Left kidney (tissue), 2 donors: Measurements from ENCODE around the gene CEP131. TPM values are rescaled to one million over a fixed set of nuclear protein-coding genes. Genes with fewer than 3 reads are reported as not detected.
A peak's percentile ranks its signal among the peaks of the same experiment; 100 is the strongest.
"Not testable (repeated sequence)": the region's sequence is repeated elsewhere in the genome, so short reads cannot be mapped to it uniquely, and the experiment has no call there.

ENCODE experiments used
- DNase-seq: peaks from one replicate; pipeline ENCODE4 v3.0.0-alpha.2; 2013
- polyA plus RNA-seq: library from polyadenylated mRNA; unstranded; fragments of 120-200 nt; gene quantifications from one replicate; pipeline ENCODE4 v1.2.1, GENCODE V29; 2013; ENCODE audit not compliant: insufficient read length

CEP131 gene
- polyA plus RNA-seq, 1 donor, result 15.7 TPM

- DNase-seq, result peak; percentile 100
Measured at GRCh38 chr17:81238815-81239713, 16.3 kb upstream of the CEP131 start, which contains the start of the genes NDUFAF8 and TEPSIN. NDUFAF8 (plus strand) TSS chr17:81239318; CDS start chr17:81239364, 46 bp downstream. TEPSIN (minus strand) TSS chr17:81239055; CDS start chr17:81239033, 22 bp downstream.

GRCh38 chr17:81238490-81238814 lies 15.7 kb upstream of the CEP131 start:
- DNase-seq, result no peak

- no peak for DNase-seq
Measured at GRCh38 chr17:81237591-81238489, 15.1 kb upstream of the CEP131 start.

DNA sequence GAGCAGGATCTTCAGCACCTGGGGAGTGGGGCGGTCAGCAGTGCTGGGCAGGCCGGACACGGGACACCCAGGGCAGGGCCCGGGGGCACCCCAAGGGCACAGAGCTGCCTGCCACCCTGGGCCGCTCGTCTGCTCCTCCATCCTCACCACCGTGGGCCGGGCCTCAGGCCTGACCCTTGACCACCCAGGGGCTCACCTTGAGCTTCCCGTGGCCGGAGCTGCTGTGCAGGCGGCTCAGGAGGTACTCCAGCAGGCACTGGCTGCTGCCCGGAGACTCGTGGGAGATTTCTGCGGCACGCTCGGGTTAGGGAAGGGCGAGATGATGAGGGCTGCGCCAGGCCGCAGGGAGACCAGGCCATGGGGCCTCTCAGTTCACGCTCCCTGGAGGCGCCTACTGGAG lies 14.0 kb upstream of the CEP131 start:
- no peak for DNase-seq

DNA sequence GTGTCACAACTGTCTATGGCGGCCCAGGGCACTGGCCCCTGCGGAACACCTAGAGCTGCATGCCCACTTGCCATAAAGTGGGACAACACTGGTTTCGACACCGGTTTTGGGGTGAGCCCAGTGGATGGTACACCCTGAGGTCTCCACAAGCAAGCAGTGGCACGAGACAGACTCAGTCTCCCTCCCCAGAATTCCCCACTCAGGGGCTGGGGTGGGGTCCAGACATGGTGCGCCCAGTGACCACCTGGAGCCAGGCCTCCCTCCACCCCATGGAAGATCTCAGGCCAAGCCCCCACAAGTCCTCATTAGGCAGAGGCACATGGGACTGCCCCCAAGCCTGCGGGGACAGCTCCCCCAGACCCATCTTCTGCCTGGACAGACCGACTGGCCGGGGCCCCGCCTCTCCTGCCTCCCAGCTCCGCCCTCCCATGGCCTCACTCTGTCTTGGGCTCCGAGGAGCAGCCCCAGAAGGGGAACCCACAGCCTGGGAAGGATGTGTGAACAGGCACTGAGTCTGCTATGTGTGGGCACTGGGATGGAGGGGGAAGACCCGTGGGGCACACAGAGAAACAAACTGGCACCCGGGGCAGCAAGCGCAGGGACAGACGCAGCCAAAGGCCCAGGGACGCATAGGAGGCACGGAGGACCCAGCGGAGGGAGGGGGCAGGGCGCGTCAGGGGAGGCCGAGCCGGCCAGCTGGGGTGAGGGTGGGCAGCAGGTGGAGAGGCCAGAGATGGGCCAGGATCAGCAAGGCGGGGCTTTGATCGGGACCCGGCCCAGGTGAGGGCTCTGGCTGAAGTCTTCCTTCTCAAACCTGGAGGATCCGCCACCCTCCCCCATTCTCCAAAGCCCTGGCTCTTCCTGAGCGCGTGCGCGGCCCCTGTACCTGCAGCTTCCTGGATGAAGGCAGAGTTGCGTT lies 13.3 kb upstream of the CEP131 start:
- no peak for DNase-seq

- no peak for DNase-seq
Measured at GRCh38 chr17:81234940-81235821, 12.4 kb upstream of the CEP131 start.

GRCh38 chr17:81234506-81234855 lies 11.7 kb upstream of the CEP131 start:
- no peak for DNase-seq

- DNase-seq, result no peak
Measured at GRCh38 chr17:81233811-81234505, 11.2 kb upstream of the CEP131 start.

GRCh38 chr17:81233316-81233715 lies 10.6 kb upstream of the CEP131 start:
- no peak for DNase-seq

DNA sequence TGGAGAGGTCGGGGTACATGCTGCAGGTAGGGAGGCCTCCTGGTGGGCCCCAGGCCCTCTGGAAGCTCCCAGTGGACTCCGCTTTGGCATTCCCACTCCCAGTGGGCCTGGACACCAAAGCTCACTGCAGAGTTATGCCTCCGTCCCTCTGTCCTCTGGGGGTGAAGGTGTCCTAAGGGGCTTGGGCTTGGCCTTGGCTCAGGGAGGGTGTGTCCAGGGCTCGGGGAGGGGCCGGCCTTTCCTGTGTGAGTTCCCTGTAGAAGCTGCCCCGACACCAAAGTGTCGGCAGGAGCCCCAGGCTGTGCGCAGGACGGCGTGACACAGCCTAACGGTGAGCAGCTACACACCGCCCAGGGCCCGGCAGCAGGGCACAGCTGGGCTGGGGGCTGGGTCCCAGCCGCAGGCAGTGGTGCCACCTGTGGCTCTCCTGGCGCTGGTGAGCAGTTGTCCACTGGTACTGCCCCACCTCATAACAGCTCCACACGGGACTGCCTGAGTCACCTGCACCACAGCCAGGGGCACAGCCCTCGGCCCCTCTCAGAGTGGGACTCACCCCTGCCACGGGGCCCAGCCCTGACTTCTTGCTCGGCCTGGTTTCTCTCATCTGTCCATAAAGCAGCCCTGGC lies 10.0 kb upstream of the CEP131 start:
- DNase-seq, result no peak

DNA sequence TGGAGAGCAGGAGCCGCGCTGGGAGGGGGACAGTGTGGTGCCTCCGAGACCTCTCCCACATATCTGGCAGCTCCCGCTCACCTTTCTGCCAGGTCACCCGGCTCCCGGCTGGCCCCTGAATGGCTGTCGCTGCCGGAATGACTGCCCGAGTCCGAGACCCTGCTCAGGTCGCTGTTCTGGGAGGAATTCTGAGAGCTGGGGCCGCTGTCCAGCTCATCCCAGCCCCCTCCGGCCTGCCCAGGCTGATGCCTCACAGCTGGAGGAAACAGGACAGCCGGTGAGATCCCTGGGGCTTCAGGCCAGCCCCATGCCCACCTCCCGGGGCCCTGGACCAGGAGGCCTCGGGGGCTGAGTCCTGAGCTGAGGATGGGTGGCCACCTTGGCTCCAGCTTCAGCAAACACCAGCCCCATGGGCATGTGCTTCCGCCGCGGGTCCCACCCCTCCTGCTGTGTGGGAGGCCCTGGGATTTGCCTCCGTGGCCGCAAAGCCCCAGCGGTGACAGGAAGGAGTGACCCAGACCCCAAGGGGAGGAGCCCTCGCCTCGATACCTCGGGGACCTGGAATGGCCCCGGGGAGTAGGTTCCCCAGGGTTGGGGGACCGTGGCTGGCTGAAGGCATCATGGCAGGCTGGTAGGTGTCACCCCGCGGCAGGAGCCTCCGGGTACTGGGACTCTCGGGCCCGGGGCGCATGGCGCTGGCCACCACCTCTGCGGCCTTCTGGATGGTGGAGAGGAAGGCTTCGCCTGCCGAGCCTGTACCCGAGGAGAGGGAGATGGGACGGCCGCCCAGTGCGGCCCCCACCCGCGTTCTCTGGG lies 9.2 kb upstream of the CEP131 start:
- no peak for DNase-seq

DNA sequence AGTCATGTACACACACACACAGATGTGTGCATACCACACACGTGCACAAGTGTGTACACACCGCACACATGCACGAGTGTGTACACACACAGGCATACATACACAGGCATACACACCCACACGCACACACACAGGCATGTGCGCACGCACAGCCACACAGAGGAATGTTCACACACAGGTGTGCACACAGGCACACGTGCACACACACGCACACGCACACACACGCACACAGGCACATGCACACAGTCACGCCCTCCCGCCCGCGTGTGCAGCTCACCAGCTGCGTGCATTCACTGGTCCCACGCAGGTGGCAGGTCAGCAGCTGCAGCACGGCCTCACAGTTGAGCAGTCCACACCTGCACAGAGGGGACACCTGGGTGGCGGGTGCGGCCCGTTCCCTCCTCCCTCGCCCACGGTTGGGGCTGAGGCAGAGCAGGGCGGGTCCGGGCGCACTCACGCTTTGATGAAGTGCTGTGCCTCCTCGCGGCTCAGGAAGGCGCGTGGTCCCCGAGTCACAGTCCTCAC lies 8.4 kb upstream of the CEP131 start:
- DNase-seq, result no peak

DNA sequence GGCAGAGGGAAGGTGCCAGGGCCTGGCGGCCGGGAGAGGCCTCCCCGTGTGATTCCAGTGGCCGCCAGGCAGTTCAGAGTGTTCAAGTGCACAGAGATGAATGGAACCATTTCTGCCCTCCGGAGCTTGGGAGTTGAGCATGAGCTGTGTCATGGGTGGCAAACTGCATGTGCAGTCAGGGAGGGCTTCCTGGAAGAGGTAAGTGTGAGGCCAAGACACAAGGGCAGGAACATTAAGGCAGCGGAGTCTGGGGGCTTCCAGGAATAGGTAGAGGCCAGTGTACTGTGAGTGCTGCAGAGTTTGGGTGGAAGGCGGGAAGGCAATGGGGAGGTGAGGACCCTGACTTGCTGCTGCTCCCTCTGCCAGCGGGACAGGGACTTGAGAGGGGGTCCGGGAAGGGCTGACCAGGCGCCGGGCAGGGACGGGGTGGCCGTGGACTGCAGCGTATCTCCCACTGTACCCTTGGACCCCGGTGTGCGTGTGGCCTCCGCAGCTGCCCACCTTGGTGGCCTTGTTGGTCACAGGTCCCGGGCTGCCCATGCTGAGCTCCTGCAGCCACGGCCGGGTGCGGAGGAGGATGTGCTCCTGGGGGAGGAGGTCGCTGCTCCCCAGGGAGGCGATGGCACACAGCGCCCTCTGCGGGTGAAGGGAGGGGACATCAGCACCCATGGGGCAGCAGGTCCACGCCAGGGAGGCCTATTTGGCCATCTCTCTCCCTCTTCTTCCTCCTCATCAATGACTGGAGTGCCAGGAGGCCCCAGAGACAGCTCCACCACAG lies 7.5 kb upstream of the CEP131 start:
- DNase-seq, result no peak

GRCh38 chr17:81229666-81229920 lies 6.8 kb upstream of the CEP131 start:
- DNase-seq, result no peak

- DNase-seq, result no peak
Measured at GRCh38 chr17:81228834-81229665, 6.3 kb upstream of the CEP131 start.

DNA sequence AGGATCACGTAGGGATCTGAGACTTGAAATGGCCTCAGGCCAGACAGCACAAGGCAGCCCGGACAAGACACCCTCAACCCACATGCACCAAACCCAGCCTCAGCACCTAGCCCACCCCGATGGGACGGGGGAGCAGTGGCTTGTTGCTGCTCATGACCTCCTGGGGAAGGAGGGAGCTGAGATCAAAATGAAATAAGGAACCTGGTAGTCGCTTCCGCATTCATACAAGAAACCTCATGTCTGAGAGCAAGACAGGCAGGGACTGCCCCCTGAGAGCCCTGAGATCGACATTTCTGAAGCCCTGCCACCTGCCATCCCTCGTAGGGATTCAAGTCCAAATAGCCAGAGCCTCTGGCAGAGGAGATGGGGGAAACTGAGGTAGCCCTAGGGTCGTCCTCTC lies 5.7 kb upstream of the CEP131 start:
- no peak for DNase-seq

DNA sequence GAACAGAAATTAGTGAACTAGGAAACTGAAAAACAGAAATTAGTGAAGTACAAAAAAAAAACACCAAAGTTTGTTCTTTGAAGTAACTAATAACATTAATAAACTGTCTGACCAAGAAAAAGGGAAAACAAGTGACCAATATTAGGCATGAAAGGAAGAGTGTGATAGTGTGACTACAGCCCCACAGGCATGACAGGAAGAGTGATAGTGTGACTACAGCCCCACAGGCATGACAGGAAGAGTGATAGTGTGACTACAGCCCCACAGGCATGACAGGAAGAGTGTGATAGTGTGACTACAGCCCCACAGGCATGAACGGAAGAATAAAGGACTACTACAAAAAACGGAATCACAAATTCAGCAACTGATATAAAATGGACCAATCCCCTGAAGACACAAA lies 4.9 kb upstream of the CEP131 start:
- not testable (repeated sequence) for DNase-seq
